Measurements from ENCODE around the gene AAK1. TPM values are rescaled to one million over a fixed set of nuclear protein-coding genes. Genes with fewer than 3 reads are reported as not detected.

The AAK1 gene
- total RNA-seq, 1 experiment from 2014 or later = 30.6 TPM

GRCh38 chr2:69588403-69588802 lies 55.1 kb downstream of the AAK1 start:
- H3K4me1 Mint-ChIP-seq = peaks cover 17 to 26% of the 10 kb centered on the region in 2 experiments
- H3K79me2 ChIP-seq (ENCODE audit: insufficient read depth, low read length) = no peaks in the 10 kb centered on the region

More at GRCh38 chr2:69588403-69588802, 55.1 kb downstream of the AAK1 start:
- Mint-ChIP-seq H3K36me3 (ENCODE audit: insufficient read depth in 1 of 3, low read depth in 3 of 3) (no peaks in the 10 kb centered on the region), H3K9me3 (no peaks in the 10 kb centered on the region), H3K27me3 (ENCODE audit: low read depth) (no peaks in the 10 kb centered on the region), H3K27ac (peak overlapping the region in 2 of 3 experiments; percentile 4 to 16; a peak in 1 of 7 replicates), H3K4me3 (no peak overlapping the region)
- Histone ChIP-seq H2AK5ac (ENCODE audit: insufficient read length, low read length) (no peak overlapping the region), H3T11ph (ENCODE audit: low read length) (no peak overlapping the region), H3K79me1 (ENCODE audit: insufficient read depth, low read depth, low read length, poor library complexity, severe bottlenecking) (peaks cover 3% of the 10 kb centered on the region), H3K23me2 (ENCODE audit: insufficient read length, low read depth, low read length, poor library complexity, severe bottlenecking) (no peaks in the 10 kb centered on the region), H3K4me2 (ENCODE audit: insufficient read depth, insufficient read length, low read length) (no peak overlapping the region), H3K56ac (ENCODE audit: insufficient read length, low read depth, low read length) (no peak overlapping the region), H3K27me3 (ENCODE audit: insufficient read depth, low read length) (no peaks in the 10 kb centered on the region), H2BK12ac (ENCODE audit: insufficient read length, low read depth, low read length) (no peak overlapping the region), H3K9me3 (ENCODE audit: control insufficient read depth, low read depth, low read length) (no peaks in the 10 kb centered on the region), H4K8ac (replicated peaks; ENCODE audit: insufficient read length, low read depth, low read length) (no peak overlapping the region), H3K4me1 (ENCODE audit: insufficient read depth, low read length) (no peaks in the 10 kb centered on the region), H2BK5ac (ENCODE audit: insufficient read length, low read length) (no peak overlapping the region), H3K9ac (ENCODE audit: extremely low read depth, insufficient read length, low read length) (no peak overlapping the region), H3K23ac (ENCODE audit: insufficient read length, low read depth, low read length) (no peak overlapping the region), H2BK120ac (ENCODE audit: low read depth, low read length, poor library complexity, severe bottlenecking) (no peak overlapping the region), H3K27ac (ENCODE audit: insufficient read length, low read depth, low read length) (no peak overlapping the region), H4K20me1 (ENCODE audit: control insufficient read depth, insufficient read depth, insufficient read length) (no peaks in the 10 kb centered on the region), H2BK20ac (ENCODE audit: low read depth, low read length, poor library complexity, severe bottlenecking) (no peak overlapping the region), H3K18ac (ENCODE audit: insufficient read length, low read depth, low read length) (no peak overlapping the region), H4K91ac (ENCODE audit: insufficient read length, low read depth, low read length) (no peak overlapping the region), H2BK15ac (ENCODE audit: low read depth, low read length) (no peak overlapping the region), H3K14ac (ENCODE audit: insufficient read depth, low read length) (no peak overlapping the region), H2AFZ (ENCODE audit: low read length) (no peak overlapping the region), H4K5ac (ENCODE audit: insufficient read length, low read depth, low read length) (no peak overlapping the region), H3K4ac (ENCODE audit: low read depth, low read length) (no peak overlapping the region)
- no peak for DNase-seq
- TF ChIP-seq, protein P1, sequence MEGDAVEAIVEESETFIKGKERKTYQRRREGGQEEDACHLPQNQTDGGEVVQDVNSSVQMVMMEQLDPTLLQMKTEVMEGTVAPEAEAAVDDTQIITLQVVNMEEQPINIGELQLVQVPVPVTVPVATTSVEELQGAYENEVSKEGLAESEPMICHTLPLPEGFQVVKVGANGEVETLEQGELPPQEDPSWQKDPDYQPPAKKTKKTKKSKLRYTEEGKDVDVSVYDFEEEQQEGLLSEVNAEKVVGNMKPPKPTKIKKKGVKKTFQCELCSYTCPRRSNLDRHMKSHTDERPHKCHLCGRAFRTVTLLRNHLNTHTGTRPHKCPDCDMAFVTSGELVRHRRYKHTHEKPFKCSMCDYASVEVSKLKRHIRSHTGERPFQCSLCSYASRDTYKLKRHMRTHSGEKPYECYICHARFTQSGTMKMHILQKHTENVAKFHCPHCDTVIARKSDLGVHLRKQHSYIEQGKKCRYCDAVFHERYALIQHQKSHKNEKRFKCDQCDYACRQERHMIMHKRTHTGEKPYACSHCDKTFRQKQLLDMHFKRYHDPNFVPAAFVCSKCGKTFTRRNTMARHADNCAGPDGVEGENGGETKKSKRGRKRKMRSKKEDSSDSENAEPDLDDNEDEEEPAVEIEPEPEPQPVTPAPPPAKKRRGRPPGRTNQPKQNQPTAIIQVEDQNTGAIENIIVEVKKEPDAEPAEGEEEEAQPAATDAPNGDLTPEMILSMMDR (conservative IDR thresholded peaks at IDR 0.05) = no peak
- WGBS (ENCODE audit: extremely low coverage, insufficient read length, low lambda C conversion rate) = no CpG with 5 or more reads among the region's 3 CpGs
